Measurements from ENCODE around the gene ODC1.

Gene ODC1

DNA sequence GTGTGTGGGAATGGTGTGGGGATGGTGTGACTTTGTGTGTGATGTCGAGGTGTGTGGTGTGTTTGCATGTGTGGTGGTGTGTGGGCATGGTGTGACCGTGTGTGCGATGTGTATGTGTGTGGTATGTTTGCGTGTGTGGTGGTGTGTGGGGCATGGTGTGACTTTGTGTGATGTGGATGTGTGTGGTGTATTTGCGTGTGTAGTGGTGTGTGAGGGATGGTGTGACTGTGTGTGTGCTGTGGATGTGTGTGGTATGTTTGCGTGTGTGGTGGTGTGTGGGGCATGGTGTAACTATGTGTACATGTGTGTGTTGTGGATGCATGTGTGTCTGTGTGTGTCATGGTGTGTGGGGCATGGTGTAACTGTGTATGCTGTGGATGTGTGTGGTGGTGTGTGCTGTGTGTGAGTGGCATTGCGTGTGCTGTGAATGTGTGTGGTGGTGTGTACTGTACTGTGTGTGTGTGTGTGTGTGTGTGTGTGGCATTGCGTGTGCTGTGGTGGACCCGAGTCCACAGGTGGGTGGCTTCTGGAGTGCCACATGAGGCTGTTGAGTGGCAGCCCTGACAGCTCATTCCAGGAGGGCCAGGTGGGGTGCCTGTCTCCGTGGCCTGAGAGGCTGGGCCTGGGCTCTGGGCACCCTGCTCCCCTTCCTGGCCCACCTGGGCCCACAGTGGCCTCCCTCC, 14.7 kb downstream of the ODC1 start:
- no peak for DNase-seq

- DNase-seq, result no peak
Observed at GRCh38 chr2:10432311-10433181, 15.6 kb downstream of the ODC1 start.

DNA sequence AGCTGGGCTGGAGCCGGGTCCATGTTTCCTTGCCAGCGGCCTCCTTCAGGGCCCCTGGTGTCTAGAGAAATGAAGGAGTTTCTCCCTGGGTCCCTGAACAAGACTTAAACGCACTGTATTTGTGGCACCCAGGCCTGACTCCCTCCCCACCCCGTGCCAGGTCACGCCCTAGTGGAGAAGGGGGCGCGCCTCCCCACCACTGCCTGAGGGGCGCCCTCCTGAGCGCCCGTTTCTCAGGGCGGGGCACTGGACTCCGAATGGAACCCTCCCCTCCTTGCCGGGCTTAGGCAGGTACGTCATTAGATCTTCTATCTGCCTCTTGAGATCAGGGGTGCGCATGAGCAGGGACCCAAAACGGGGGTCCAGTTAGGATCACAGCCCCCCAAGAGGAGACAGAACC, 16.3 kb downstream of the ODC1 start:
- DNase-seq, result no peak

GRCh38 chr2:10430886-10431622, 17.1 kb downstream of the ODC1 start:
- DNase-seq, result no peak

DNA sequence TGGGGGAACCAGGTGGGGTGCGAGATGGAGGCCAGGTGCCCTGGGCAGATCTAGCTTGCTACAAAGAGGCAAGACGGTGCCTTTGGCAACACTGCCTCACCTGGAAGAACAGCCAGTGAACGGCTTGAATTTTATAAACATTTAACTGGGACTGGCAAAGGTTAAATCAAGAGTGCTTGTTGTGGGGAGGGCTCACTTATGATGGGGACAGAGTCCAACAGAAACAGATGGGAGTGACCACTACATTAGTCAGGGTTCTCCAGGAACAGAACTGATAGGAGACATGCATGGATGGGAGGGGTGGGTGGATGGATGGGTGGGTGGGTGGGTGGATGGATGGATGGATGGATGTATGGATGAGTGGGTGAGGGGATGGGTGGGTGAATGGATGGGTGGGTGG, 19.2 kb downstream of the ODC1 start:
- DNase-seq, result no peak

GRCh38 chr2:10428355-10428754, 19.8 kb downstream of the ODC1 start:
- no peak for DNase-seq

DNA sequence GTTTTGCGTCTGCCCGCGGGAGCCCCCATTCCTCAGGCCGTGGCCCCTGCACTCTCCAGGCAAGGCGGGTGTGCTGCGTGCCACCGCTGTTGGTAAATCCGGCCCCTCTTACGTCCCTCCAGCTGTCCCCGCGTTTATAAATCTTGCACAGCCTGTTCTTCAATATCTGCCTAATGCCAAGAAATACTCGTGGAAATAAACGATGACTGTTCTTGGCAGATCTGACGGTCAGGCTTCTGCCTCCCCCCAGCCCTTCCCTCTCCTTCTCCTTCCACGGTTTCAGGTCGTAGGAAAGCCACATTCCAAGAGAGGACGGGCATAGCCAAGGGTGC, 20.5 kb downstream of the ODC1 start:
- DNase-seq, result no peak

GRCh38 chr2:10426726-10427617, 21.2 kb downstream of the ODC1 start:
- no peak for DNase-seq

- DNase-seq, result no peak
Observed at GRCh38 chr2:10425699-10426098, 22.4 kb downstream of the ODC1 start.

DNA sequence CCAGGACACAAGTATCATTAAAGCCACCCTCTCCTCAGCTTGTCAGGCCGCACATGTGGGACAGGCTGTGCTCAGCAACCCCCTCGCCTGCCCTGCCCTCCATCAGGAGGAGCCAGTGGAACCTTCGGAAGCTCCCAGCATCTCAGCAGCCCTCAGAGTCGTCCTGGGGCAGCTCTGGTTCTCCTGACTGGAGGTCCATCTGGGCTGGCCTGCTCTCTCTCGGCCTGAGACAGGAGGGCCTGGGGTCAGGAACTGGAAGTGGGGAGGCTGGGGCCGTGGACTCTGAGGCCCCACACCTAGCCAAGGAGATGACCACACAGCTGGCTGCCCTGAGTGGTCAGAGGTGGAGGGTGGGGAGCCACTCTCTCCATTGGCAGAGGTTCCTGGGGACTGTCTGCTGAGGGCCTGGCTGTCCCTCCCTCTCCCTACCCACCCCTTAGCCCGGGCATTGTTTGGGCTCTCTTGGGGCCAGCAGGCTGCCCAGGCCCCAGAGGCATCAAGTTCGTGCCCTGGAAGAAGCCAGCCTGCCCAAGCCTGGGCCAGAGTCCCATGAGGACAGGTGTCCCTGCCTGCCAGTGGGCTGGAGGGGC, 23.1 kb downstream of the ODC1 start:
- DNase-seq, result no peak

DNA sequence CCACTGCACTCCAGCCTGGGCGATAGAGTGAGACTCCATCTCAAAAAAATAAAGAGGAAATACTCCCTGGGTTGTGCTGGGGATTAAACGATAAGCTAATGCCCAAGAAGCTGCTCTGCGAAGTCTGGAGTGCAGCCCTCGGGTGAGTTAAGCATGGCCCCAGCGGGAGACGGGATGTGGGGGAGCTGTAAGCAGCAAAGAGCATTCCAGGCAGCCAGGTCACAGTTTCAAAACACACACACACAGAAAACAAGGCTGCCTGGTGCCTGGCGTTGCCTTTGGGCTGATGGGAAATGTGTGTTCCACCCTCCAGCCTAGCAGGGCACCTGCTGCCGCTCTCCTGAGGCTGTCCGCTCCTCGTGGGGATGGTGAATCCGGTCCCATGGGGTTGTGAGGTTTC, 24.1 kb downstream of the ODC1 start:
- no peak for DNase-seq

DNA sequence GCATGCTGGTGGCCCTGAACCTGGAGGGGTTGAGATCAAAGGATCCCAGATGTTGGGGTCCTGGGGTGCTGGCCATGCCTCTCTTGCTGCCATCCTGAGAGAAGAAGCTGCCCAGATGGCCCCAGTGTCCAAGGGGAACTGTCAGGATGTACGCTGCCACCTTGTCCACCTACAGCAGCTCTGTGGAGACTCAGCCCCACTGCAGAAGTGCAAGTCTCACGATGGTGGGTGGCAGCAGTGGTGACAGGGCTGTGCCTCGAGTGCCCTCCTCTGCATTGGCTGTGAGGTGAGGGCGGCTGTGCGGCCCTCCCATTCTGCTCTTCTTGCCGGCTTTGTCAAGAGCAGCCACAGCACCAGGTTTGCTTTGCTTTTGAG, 24.7 kb downstream of the ODC1 start:
- no peak for DNase-seq

DNA sequence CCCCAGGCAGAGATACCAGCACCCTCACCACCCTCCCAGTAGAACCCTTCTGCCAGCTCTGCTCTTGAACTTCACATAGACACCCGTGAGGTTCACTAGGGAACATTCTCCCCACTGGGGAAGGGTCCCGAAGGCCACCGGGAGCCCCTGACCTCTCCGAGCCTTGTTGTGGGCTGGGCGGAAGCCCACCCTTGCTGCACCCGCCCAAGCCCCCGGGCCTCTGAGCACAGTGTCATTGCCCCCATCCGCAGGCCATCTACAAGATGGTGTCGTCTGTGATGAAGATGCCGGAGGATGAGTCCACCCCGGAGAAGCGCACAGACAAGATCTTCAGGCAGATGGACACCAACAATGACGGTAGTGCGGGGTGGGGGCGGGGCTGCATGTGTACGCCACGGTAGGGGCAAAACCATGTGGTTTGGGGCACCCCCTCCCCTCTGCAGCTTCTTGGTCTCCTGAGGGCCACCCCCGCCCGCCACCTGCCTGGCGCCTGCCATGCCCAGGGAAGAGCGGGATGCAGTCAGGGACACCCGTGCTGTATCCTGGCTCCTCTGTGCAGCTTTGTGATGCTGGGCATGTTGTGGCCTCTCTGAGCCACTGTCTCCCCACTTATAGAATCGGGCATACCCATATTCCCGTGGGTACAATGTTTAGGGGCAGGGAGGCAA, 25.3 kb downstream of the ODC1 start:
- DNase-seq, result no peak

- DNase-seq, result no peak
Observed at GRCh38 chr2:10422251-10422650, 25.9 kb downstream of the ODC1 start.

GRCh38 chr2:10419553-10420257, 28.4 kb downstream of the ODC1 start:
- DNase-seq, result no peak

- DNase-seq, result no peak
Observed at GRCh38 chr2:10417551-10418335, 30.4 kb downstream of the ODC1 start.

DNA sequence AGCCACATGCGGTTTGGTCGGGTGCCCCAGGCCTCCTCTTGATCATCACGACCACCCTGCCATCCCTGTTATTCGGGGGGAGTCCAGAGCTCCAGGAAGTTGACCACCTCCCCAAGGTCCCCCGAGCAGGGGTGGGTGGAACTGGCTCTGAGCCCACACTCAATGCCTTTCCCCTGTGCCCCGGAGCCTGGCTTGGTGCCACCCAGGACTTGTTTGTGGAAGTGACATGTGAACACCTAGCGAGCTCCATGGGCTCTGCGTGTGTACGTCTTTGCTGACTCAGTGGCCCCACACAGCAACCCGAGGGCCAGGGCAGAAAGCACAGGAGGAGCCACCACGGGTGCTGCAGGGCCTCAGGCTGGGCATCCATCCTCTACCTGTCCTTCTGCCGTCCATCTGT, 32.5 kb downstream of the ODC1 start:
- no peak for DNase-seq

- no peak for DNase-seq
Observed at GRCh38 chr2:10415048-10415447, 33.1 kb downstream of the ODC1 start.

- peak; percentile 94 for DNase-seq
Observed at GRCh38 chr2:10414591-10414990, 33.5 kb downstream of the ODC1 start.

- DNase-seq, result peak; percentile 44
Observed at GRCh38 chr2:10413991-10414451, 34.1 kb downstream of the ODC1 start.
